ENCODE results near the gene ALPK1.

The ALPK1 gene

DNA sequence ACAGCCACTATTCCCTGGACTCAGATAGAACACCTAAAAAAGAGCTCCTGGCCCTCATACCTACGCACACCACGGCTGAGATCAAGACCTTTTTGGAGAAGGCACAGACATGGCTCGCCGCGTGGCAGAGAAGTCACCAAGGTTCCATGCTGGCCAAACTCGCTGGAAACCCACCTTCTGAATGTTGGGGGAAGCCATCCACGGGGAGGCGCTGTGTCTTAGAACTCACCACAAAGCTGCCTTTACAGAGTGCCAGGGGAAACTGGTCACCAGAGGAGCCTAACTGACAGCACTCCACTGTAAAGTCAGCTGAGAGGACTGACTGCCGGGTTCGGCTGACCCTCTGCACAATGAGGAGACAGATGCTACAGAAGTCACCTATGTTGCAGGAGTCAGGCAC is 120.9 kb downstream of the ALPK1 start:
- H3K4me3 ChIP-seq (ENCODE audit: low read length): no peak overlapping the region
- TF ChIP-seq, protein P1, sequence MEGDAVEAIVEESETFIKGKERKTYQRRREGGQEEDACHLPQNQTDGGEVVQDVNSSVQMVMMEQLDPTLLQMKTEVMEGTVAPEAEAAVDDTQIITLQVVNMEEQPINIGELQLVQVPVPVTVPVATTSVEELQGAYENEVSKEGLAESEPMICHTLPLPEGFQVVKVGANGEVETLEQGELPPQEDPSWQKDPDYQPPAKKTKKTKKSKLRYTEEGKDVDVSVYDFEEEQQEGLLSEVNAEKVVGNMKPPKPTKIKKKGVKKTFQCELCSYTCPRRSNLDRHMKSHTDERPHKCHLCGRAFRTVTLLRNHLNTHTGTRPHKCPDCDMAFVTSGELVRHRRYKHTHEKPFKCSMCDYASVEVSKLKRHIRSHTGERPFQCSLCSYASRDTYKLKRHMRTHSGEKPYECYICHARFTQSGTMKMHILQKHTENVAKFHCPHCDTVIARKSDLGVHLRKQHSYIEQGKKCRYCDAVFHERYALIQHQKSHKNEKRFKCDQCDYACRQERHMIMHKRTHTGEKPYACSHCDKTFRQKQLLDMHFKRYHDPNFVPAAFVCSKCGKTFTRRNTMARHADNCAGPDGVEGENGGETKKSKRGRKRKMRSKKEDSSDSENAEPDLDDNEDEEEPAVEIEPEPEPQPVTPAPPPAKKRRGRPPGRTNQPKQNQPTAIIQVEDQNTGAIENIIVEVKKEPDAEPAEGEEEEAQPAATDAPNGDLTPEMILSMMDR (IDR thresholded peaks at IDR 0.05; ENCODE audit: insufficient read depth, low read depth, low read length, missing control alignments): peak; percentile 4
- no peak for DNase-seq (ENCODE audit: low read depth)

DNA sequence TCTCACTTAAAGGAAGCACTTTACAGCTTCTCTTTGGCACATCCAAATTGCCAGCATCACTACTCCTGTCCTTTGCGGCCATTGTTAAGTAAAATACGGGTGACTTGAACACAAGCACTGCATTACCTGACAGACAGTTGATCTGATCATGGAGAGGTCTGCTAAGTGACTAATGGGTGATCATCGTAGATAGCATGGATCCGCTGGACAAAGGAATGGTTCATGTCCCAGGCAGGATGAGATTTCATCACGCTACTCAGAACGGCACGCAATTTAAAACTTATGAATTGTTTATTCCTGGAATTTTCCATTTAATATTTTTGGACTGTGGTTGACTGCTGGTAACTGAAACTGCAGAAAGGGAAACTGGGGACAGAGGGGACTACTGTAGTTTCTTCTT is 124.7 kb downstream of the ALPK1 start:
- DNase-seq (ENCODE audit: low read depth): no peak
- no peak overlapping the region for H3K4me3 ChIP-seq (ENCODE audit: low read length)
- TF ChIP-seq, protein P1 (IDR thresholded peaks at IDR 0.05; ENCODE audit: insufficient read depth, low read depth, low read length, missing control alignments): no peak

DNA sequence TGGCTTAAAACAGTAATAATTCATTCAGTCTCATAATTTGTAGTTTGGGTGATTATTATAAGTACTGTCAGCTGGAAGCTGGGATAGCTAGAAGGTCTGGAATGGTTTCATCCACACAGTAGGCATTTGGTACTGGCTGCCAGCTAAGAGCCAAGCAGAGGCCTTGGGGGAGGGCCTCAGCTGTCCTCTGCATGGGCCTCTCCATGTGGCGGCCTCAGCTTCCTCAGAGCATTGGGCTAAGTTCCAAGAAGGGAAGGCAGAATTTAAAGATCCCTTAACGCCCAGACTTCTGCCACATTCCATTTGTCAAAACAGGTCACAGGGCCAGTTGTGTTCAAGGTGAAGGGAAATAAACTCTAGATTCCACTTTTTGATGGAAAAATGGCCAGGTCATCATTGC is 125.5 kb downstream of the ALPK1 start:
- no peak for DNase-seq (ENCODE audit: low read depth)
- TF ChIP-seq, protein P1 (IDR thresholded peaks at IDR 0.05; ENCODE audit: insufficient read depth, low read depth, low read length, missing control alignments): no peak
- no peak overlapping the region for H3K4me3 ChIP-seq (ENCODE audit: low read length)

DNA sequence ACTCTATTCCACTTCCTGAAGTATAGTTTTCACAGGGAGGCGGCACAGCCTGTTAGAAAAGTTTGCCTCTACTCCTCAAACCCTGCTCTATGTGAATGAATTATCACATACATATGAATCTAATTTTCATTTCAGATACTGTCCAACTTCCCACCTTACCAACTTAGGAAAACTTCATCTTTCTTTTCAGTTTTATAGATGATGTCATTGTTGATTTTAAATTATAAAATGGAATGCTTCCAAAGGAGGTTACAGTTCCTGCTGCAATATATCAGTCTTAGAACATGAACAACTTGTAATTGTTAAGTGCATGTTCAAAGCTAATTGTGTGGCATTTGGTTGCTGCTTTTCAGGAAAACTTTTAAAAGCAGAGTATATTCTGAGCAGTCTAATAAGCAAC is 126.4 kb downstream of the ALPK1 start:
- DNase-seq (ENCODE audit: low read depth): no peak
- TF ChIP-seq, protein P1 (IDR thresholded peaks at IDR 0.05; ENCODE audit: insufficient read depth, low read depth, low read length, missing control alignments): no peak
- H3K4me3 ChIP-seq (ENCODE audit: low read length): no peak overlapping the region

DNA sequence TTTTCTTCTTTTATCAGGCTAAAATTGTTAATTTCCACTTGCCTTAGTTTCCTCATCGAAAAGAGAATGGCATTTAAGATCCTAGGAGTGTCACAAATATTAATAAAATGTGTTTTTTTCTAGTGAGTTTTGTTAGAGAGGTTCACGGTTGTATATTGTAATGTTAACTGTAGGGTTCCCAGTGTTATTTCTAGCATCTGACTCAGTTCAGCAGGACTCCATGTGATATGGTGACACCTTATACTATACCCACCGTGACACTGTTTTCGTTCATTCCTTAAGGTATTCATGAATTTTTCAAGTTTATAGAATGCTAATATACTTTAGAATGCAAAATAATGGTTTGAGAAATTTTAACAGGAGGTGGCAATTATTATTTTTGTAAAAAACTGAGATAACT is 128.7 kb downstream of the ALPK1 start:
- DNase-seq (ENCODE audit: low read depth): no peak
- TF ChIP-seq, protein P1 (IDR thresholded peaks at IDR 0.05; ENCODE audit: insufficient read depth, low read depth, low read length, missing control alignments): no peak
- H3K4me3 ChIP-seq (ENCODE audit: low read length): no peak overlapping the region

DNA sequence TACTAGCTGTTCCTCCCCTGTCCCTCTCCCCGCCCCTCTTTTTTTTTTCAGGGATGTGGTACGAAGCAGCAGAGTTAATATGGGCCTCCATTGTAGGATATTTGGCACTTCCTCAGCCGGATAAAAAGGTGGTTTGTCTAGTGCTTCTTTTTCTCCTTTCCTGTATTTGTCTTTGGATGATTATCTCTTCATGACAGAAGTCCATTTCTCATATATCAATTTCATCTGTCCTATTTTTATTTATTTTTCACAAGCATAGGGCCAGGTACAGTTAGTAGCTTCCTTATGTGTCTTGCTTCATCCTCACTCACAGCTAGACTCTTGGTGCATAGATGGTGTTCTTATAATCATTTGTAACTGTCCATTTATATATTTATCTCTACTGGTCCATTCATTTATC is 129.2 kb downstream of the ALPK1 start:
- TF ChIP-seq, protein P1 (IDR thresholded peaks at IDR 0.05; ENCODE audit: insufficient read depth, low read depth, low read length, missing control alignments): no peak
- H3K4me3 ChIP-seq (ENCODE audit: low read length): no peak overlapping the region
- no peak for DNase-seq (ENCODE audit: low read depth)

DNA sequence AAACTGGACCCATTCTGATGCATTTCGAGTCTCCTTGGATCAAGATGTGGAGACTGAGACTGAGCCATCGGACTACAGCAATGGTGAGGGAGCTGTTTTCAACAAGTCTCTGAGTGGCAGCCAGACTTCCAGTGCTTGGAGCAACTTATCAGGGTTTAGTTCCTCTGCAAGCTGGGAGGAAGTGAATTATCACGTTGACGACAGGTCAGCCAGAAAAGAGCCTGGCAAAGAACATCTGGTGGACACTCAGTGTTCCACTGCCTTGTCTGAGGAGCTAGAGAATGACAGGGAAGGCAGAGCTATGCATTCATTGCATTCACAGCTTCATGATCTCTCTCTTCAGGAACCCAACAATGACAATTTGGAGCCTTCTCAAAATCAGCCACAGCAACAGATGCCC is 134.0 kb downstream of the ALPK1 start:
- H3K4me3 ChIP-seq (ENCODE audit: low read length): no peak overlapping the region
- TF ChIP-seq, protein P1 (IDR thresholded peaks at IDR 0.05; ENCODE audit: insufficient read depth, low read depth, low read length, missing control alignments): no peak
- no peak for DNase-seq (ENCODE audit: low read depth)
